ENCODE measurements around the gene BBS5.

Gene BBS5

DNA sequence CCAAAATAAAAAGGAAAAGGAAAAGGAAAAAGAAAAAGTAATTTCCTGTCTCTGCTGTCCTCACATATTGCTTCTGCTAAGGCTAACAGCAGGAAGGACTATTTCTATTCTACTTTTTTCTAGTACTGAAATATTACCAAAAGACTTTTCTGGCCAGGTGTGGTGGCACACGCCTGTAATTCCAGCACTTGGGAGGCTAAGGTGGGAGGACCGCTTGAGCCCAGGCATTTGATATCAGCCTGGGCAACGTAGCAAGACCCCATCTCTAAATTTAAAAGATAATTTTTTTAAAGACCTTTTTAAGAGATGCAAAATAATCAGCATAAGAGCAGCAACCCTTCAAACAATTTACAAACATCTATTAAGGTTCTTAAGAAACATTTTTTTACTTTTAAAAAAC lies 63.1 kb downstream of the BBS5 start:
- Histone ChIP-seq H3K27me3 (ENCODE audit: insufficient read depth, low read length) (no peaks in the 10 kb centered on the region), H3K4me1 (ENCODE audit: insufficient read depth, low read length) (no peaks in the 10 kb centered on the region), H3K4me3 (ENCODE audit: low read length) (no peak overlapping the region), H3K9me3 (ENCODE audit: insufficient read depth, low read depth, low read length) (no peaks in the 10 kb centered on the region), H3K9ac (ENCODE audit: low read depth, low read length) (no peak overlapping the region), H3K27ac (ENCODE audit: low read depth, low read length) (no peak overlapping the region), H3K36me3 (ENCODE audit: insufficient read depth, low read length) (peaks cover 92% of the 10 kb centered on the region)
- 92% methylated on average over 3 of the region's 3 CpGs for WGBS

DNA sequence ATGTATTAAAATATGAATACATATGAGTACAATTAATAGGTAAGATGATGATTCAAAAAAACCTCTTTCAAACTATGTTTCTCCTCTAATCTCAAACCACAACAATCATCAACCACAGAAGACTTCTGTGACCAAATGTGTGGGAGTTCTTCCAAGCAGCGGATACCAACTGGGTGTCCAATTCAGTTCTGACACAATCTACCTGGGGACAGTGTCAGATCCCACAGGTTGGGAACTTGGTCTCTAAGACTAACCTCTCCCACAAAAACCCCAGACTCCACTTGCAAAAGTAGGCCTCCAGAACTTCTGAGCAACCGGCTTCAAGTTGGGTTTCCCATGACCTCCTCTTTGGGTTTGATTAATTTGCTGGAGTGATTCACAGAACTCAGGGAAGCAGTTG lies 67.5 kb downstream of the BBS5 start:
- H3K9ac ChIP-seq (ENCODE audit: low read depth, low read length) = no peak overlapping the region

More for the DNA sequence above, 67.5 kb downstream of the BBS5 start:
- WGBS = 94% methylated on average over 2 of the region's 2 CpGs
- H3K4me3 ChIP-seq (ENCODE audit: low read length) = no peak overlapping the region
- no peak overlapping the region for H3K27ac ChIP-seq (ENCODE audit: low read depth, low read length)
- H3K4me1 ChIP-seq (ENCODE audit: insufficient read depth, low read length) = no peaks in the 10 kb centered on the region
- no peaks in the 10 kb centered on the region for H3K9me3 ChIP-seq (ENCODE audit: insufficient read depth, low read depth, low read length)
- no peaks in the 10 kb centered on the region for H3K27me3 ChIP-seq (ENCODE audit: insufficient read depth, low read length)
- peaks cover 79% of the 10 kb centered on the region for H3K36me3 ChIP-seq (ENCODE audit: insufficient read depth, low read length)
